HG02970 (cell line): ENCODE measurements around the gene ACOXL.

Source experiments
- ATAC-seq: cut with Tn5 transposase; IDR thresholded peaks from one replicate; pipeline ENCODE4 v1.9.1; 2021; ENCODE audit warnings: mild to moderate bottlenecking, moderate library complexity, moderate number of reproducible peaks; ENCODE audit not compliant: unreplicated experiment, low FRiP score

Gene ACOXL

DNA sequence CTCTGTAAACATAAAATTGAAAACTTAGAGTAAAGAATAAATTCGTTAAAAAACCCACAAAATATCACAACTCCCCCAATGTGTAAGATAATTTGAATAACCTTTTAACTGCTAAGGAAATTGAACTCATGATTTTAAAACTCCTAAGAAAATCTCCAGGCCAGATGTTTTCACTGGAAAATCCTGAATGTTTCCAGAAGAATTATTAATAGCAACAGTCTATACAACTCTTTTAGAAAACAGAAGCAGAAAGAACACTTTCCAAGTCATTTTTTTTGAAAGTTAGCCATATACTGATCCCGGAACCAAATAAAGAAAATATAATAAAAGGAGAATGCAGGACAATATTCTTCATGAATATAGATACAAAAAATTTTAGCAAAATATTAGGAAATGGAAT, 165.6 kb downstream of the ACOXL start:
- no peak for ATAC-seq

DNA sequence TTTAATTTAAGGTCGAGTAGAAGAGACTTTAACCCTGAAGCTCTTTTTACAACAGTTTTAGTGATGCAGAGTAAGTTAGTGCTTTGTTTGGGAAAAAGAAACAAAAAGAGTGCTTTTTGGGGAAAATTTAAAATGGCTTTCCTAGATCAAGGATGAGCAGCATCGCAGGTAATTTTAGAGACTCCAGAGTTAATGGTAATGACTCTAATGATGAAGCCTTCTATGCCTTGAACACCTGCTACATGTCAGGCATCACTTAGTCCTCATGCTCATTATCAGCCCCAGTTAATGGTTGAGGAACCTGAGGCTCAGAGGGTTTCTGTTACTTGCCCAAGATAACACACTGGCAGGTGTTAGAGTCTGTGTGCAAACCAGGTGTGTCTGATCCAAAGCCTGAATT, 167.8 kb downstream of the ACOXL start:
- no peak for ATAC-seq

DNA sequence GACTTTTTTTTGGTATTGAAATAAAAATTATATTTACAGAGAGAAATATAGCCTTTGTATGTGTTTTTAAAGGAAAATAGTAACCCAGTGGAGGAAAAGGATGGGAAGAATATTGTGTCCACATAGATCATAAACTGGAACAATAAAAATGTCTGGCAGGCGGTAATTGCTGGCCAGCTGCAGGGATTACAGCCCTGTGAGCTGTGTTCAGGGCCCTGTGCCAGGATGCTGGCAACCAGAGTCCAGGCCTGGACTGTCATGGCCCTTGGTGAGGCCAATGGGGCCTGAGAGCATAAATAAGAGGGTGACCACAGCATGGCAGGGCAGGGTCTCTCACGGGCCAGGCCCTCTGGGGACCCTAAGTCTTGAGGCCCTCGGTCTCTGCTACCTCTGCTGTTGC, 171.2 kb downstream of the ACOXL start:
- ATAC-seq: no peak

DNA sequence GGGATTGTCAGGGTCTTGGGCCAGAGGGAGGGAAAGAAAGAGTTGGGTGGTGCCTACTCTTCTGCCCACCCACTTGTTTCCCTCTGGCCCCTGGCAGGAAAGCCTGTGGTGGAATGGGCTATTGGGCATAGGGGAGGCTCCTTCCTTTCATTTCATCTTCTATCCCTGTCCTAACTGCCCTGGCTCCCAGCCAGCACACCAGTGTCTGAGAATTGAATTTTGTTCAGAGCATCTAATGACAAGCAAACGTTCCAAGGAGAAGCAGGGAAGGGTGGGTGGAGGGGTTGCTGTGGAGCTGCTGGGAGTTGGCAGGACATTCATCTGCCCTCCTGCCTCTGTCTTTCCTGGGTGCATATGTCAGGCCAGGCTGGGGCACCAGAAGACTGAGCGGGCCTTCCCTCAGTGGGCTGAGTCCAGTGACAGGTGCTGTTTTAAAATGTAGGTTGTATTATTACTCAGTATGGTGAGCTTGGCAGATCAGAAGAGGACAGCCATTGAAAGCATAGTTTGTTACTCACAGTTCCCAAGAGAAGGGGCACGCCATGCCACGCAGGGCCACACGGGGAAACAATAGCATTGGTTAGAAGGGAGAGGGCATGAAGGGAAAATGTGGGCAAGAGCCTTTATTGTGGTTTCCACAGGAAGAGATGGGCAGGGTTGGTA, 171.9 kb downstream of the ACOXL start:
- ATAC-seq: no peak

DNA sequence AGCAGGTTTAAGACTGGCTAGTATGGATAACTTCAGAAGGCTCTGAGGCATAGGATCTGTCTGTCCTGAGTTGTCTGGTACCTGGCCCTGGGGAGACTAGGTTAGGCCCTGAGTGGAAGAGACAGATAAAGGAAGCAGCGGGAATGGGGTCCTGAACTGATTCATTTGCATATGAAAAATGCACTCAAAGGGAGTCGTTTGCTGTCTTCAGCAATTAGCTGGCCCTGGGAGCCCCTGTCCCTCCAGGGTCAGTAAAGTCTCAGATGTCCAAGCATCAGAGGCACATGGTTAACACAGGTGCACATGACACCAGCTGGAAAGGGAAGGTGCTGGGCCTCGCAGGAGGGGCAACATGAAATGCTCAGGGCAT, 172.4 kb downstream of the ACOXL start:
- no peak for ATAC-seq

DNA sequence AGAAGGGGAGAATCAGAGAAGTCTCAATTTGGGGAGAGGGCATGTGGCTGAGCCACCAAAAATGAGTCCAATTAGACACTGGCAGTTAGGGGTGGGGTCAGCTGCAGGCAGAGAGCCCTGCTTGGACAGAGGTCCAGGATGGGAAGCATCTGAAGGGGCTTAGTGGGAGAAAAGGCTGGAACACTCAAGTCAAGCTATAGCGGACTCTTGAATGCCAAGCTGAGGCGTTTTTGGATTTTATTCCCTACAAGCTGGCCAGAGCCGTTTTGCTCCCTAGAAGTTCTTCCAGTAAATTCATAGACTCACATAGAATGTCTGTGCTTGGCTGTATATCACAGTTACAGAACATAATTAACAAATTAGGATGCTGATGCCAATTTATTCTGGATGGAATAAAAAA, 172.8 kb downstream of the ACOXL start:
- ATAC-seq: no peak

DNA sequence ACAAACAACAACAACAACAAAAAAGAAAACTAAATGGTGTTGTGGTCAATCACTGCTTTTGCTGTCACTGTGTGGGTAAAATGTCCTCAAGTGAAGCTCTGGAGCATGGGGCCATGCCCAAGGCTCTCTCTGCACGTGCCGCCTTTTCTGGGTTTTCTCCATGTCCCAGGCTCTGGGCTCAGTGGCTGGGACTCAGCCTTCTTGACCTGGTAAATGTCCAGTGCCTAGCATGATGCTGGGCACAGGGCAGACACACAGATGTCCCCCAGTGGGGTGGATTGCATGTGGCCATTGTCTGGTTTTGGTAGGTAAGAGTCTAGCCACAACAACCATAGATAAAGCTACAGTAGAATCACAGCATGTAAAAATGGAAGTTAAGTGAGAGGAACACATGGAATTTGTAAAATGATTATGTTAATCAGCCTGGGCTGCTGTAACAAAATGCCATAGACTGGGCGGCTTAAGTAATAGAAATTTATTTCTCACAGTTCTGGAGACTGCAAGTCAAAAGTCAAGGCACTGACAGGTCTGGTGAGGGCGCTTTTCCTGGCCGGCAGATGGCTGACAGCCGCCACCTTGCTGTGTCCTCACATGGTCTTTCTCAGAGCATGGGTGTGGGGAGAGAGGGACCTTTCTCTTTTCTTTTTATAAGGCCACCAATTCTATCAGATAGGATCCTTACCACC, 174.4 kb downstream of the ACOXL start:
- no peak for ATAC-seq

DNA sequence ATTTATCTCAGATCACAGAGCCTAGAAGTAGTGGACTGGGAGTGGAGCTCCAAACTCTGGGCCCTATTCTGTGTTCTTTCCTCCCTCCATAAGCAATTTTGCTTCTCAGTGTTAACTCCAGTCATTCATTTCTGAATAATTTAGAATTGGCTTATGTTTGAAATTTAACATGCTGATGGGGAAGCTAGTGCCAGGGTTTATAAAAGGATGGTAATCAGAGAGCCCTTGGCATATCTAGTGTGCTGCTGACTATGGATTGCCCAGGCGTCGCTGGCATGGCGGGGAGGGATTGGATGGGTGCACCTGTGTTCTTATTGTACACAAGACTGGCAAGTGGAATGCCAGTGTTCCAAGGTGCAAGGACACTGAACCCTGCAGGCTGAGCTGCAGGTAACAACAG, 177.1 kb downstream of the ACOXL start:
- no peak for ATAC-seq

DNA sequence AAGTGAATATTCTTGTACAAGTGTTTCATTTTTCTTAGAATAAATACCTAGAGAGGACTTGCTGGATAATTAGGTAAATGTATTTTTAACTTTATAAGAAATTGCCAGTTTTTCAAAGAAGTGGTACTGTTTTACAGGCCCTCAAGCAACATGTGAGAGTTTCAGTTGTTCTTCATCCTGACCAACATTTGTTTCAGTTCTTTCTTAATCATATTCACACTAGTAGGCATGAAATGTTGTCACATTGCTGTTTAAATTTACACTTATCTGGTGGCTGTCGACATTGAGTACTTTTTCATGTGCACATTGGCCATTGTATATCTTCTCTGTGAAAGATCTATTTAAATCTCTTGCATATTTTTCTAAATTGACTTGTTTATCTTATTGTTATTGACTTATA, 178.1 kb downstream of the ACOXL start:
- ATAC-seq: no peak

DNA sequence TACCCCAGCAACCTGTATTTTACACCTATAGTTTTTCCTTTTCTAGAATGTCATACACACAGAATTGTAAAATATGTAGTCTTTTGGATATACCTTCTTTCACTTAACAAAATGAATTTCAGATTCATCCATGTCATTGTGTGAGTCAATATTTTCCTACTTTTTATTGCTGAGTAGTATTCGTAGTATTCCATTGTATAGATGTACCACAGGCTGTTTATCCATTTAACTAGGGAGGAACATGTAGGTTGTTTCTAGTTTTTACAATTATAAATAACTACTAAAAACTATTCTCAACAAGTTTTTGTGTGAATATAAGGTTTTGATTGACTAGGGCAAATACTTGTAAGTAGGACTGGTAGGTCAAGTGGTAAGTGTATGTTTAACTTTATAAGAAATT, 187.4 kb downstream of the ACOXL start:
- ATAC-seq: no peak

DNA sequence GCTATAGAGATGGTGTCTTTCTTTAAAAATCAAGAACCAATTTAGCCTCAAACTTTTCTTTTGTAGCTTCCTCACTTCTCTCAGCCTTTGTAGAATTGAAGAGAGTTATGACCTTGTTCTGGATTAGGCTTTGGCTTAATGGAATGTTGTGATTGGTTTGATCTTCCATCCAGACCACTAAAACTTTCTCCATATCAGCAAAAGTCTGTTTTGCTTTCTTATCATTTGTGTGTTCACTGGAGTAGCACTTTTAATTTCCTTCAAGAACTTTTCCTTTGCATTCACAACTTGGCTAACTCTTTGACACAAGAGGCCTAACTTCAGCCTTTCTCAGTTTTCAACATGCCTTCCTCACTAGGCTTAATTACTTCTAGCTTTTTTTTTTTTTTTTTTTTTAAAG, 193.1 kb downstream of the ACOXL start:
- ATAC-seq: no peak

DNA sequence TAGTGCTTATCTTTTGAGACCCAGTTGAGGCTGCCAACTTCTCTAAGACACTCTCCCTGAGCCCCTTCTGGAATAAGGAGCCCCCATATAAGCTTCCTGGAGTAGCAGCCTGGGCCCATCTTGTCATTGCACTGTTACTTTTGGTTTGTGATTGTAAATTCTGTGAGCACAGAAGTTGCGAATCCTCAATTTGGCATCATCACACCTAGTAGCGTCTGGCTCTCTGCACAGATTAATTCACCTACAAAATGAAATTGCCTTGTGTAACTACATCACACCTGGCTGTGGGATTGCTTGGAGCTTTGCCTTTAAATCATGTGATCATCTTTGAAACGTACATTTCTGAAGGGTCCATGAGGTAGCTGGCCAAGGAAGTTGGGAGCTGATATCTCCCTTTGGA, 195.2 kb downstream of the ACOXL start:
- no peak for ATAC-seq

DNA sequence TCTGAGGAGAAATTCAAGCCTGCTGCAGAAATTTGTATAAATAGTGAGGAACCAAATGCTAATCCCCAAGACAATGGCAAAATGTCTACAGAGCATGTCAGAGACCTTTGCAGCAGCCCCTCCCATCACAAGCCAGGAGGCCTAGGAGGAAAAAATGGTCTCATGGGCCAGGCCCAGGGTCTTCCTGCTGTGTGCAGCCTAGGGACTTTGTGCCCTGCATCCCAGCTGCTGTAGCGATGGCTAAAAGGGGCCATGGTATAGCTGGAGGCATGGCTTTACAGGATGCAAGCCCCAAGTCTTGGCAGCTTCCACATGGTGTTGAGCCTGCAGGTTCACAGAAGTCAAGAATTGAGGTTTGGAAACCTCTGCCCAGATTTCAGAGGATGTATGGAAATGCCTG, 197.2 kb downstream of the ACOXL start:
- no peak for ATAC-seq

DNA sequence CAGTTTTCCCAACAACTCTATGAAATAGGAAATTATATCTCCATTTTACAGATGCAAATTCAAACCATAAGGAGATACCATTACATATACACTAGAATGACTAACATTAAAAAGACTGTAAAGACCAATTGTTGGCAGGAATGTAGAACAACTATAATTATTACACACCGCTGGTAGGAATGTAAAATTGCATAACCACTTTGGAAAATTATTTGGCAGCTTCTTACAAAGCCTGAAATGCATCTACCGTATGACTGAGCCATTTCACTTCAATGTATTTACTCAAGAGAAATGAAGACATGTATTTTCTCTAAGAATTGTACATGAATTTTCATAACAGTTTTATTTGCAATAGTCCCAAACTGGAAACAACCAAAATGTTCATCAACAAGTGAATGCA, 199.3 kb downstream of the ACOXL start:
- ATAC-seq: no peak

DNA sequence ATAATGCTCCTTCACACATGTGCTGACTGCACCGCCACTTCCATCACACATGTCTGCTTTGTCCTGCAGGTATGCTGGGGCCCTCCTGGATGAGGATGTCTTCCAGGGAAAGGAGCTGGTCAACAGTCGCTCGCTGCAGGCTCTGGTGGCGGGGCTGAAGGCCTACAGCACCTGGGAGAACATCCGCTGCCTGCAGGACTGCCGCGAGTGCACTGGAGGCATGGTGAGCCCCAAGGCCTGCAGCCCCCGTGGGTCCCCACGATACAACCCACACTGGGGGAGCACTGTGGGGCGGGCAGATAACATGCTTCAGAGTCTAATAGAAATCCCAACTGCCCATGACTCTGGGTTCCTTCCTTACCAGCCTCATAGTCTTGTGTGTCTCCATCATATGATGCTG, 201.0 kb downstream of the ACOXL start:
- ATAC-seq: no peak

DNA sequence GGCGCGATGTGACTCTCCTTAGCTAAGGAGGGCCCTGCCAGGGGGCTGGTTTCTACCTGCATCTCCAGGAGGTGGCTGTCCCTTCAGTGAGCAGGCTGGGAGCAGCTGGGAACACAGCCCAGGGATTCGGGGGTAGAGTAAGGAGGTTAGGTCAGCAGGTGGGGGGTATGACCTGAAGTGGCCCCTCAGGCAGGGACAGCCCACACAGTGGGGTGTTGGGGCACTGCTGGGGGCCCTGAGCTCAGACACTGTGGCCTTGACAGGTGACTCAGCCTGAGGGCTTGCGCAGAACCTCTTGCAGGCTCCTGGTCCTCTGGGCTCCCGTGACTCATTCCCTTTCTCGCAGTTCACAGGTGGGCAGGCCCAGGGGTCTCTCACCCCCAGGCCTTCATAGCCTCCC, 202.6 kb downstream of the ACOXL start:
- no peak for ATAC-seq

DNA sequence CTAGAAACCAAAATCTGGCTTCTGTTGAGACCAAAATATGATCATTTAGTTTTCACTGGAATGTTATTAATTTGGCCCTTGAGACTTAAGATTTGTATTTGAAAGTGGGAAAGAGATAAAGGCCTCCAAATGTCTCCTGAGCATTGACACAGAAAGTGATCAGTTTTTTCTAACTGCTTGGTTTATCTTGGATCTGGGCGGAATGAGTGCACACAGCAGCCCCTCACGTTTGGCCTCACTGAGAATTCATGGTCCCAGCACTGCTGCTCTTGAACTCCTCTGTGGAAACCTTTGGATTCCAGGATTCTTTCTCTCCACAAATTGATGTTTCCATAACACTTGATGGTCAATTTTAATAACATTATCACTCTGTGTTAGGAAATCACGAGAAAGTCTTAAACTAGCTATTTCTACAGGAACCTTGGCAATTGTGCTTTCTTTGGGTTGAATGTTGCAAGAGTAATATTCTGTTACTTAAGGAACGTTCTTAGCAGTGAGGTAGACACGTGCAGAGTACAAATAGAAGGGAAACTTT, 208.1 kb downstream of the ACOXL start:
- no peak for ATAC-seq

DNA sequence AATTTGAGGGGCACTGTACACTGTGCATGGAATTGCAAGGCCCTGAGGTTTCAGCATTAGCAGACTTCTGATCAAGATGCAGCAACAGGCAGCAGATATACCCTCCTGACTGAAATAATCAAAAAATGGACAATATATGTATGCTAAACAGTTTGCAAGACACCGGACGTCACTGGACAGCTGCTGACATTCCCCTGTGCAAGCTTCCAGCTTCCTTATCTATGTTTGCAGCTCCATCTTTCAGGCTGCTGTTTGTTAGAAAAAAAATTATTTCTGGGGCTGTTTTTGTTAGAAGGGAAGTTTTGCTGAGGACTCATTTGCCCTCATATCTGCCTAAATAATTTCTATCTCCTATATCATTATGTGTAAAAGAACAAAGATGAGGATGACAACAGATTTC, 208.9 kb downstream of the ACOXL start:
- no peak for ATAC-seq

DNA sequence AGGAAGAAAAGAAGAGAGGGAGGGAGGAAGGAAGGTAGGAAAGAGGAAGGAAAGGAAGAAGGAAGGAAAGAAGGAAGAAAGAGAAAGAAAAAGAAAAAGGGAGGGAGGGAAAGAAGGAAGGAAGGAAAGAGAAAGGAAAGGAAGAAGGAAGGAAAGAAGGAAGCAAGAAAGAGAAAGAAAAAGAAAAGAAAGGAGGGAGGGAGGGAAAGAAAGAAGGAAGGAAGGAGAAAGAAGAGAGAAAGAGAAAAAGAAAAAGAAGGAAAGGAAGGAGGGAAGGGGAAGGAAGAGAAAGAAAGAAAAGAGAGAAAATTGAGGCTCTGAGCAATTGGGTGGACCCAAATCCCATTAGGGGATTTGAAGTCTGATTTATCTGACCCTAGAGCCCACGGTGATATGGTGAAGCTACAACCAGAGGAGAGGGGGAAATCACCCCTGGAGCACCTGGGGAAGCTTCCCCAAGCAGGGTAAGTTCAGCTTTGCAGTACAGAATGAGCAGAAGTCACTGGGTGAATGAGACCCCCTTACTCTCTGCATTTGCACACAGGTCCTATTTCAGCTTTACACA, 210.8 kb downstream of the ACOXL start:
- no peak for ATAC-seq

DNA sequence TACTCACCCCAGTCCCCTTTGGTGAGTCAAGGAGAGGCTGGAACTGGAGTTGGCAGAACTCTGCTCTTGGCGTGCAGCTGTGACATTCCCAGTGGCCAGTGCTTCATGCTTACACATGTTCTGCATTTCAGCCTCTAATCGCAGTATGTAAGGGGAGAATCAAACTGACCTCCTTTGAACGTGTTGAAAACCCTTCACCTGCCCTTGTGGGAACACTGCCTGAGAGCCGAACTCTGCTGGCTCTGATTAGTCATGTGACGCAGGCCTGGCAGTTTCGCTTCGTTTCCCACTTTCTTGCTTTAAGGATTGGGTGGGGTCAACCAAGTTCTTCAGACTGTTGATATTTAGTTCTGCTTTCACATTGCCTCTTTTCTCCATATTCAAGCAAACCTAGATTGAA, 214.5 kb downstream of the ACOXL start:
- ATAC-seq: no peak

DNA sequence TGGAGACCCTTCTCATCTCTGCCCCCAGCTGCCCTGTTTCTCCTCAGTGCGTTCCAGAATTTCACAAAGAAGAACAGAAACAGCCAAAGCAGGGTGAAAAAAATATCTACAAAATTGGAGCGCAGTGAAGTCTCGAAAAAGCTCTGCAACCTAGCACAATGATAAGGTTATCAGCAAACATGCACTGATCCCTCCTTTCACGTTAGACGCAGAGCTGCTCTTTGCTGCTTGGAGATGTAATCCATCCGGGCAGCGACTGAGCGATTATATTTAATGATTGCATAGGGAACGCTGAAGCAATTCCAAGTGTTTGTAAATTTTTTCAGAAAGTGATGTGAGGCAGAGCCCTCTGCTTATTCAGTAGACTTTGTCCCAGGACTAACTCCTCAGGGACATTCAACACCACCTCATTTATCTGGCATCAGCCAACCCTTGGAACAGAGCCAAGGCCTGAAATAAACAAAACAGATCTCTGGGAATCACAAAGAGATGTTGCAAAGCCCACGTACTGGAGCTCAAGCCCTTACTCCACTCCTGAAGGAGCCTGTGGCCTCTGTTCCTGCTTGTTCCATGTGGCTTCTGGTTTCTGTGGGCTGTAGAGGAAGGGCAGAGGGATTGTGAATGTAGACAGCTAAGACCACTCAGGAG, 215.8 kb downstream of the ACOXL start:
- no peak for ATAC-seq

DNA sequence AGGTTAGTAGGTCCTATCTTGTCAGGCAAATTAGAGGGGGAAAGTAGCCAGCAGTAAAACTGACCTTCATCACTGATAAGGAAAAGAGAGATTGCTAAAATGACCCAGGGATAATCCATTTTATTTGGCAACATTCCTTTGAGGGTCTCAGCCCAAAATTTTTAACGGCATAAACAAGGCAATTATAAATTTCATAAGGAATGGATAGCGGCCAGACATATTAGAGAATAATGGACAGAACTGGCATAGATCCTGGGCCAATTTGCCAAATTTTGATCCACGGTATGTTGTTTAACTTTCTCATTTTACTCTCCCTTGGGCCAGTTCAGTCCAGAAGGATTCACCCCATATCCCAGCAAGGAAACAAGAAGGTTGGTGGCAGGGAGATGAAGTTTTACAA, 217.9 kb downstream of the ACOXL start:
- ATAC-seq: no peak
